ENCODE data around the gene GMPS. TPM values are rescaled to one million over a fixed set of nuclear protein-coding genes. Genes with fewer than 3 reads are reported as not detected.

Gene GMPS
- total RNA-seq, 1 donor, result 16.7 TPM

GRCh38 chr3:155989536-155989935 lies 119.1 kb downstream of the GMPS start:
- no peak for DNase-seq (ENCODE audit: low read depth in 2 of 3, low spot score in 2 of 3)

DNA sequence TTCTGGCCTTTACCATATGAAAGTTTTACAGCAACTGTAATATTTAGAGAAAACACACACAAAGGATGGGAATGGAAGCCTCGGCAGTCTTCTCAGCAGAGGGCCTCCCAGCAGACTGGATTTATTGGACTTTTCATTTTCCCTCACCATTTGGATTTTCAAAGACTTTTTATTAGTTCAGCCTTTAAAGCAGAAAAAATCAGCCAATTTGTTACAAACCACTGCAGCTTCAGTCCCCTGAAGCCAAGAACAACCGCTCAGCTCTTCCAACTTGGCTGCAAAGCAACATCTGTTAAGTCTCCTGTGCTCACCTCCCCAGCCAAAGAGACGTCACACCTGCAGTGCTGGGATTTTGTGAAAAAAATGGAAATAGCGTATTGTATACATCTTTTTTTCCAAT lies 120.8 kb downstream of the GMPS start:
- no peak for DNase-seq (ENCODE audit: low read depth in 2 of 3, low spot score in 2 of 3)

- no peak for DNase-seq (ENCODE audit: low read depth in 2 of 3, low spot score in 2 of 3)
These were observed 121.4 kb downstream of the GMPS start for GRCh38 chr3:155991847-155992246.

Other genes starting within 250 kb of the GMPS start
- 1.1 TPM for gene PLCH1, start 125.6 kb upstream of the GMPS start, total RNA-seq
- gene C3orf33, start 64.4 kb upstream of the GMPS start, total RNA-seq, result 1.3 TPM
- gene SLC33A1, start 16.2 kb upstream of the GMPS start, total RNA-seq, result 24.5 TPM
- not detected for gene KCNAB1, start 249.9 kb downstream of the GMPS start, total RNA-seq

Data from hematopoietic multipotent progenitor cell (in vitro differentiated cells).